Measurements from ENCODE around the gene CYREN. TPM values are rescaled to one million over a fixed set of nuclear protein-coding genes. Genes with fewer than 3 reads are reported as not detected.
A peak's percentile ranks its signal among the peaks of the same experiment; 100 is the strongest.
"Not testable (repeated sequence)": the region's sequence is repeated elsewhere in the genome, so short reads cannot be mapped to it uniquely, and the experiment has no call there.

Gene CYREN
- polyA plus RNA-seq, 1 donor, result 66.8 TPM

- DNase-seq, result no peak
Observed at GRCh38 chr7:135179321-135179925, 8.9 kb upstream of the CYREN start.

- DNase-seq, result no peak
Observed at GRCh38 chr7:135178364-135178763, 7.9 kb upstream of the CYREN start.

GRCh38 chr7:135177028-135177696 is 6.7 kb upstream of the CYREN start:
- no peak for DNase-seq

GRCh38 chr7:135175931-135176330 is 5.4 kb upstream of the CYREN start:
- DNase-seq, result no peak

GRCh38 chr7:135174941-135175340 is 4.4 kb upstream of the CYREN start:
- DNase-seq, result no peak

- not testable (repeated sequence) for DNase-seq
Observed at GRCh38 chr7:135173916-135174315, 3.4 kb upstream of the CYREN start.

- peak; percentile 20 for DNase-seq
Observed at GRCh38 chr7:135171581-135172291, 1.2 kb upstream of the CYREN start.

GRCh38 chr7:135170998-135171481 is 533 bp upstream of the CYREN start:
- DNase-seq, result not testable (repeated sequence)

- DNase-seq, result peak; percentile 15
Observed at GRCh38 chr7:135169964-135170273, 588 bp downstream of the CYREN start.

- no peak for DNase-seq
Observed at GRCh38 chr7:135169141-135169963, 1.2 kb downstream of the CYREN start.

- no peak for DNase-seq
Observed at GRCh38 chr7:135168489-135169140, 1.9 kb downstream of the CYREN start.

- DNase-seq, result no peak
Observed at GRCh38 chr7:135168001-135168400, 2.5 kb downstream of the CYREN start.

GRCh38 chr7:135167365-135167917 is 3.1 kb downstream of the CYREN start:
- no peak for DNase-seq

- no peak for DNase-seq
Observed at GRCh38 chr7:135166338-135166990, 4.0 kb downstream of the CYREN start.

GRCh38 chr7:135165862-135166261 is 4.6 kb downstream of the CYREN start:
- no peak for DNase-seq

GRCh38 chr7:135164357-135165061 is 6.0 kb downstream of the CYREN start:
- no peak for DNase-seq

- no peak for DNase-seq
Observed at GRCh38 chr7:135162382-135163001, 8.0 kb downstream of the CYREN start.

GRCh38 chr7:135161669-135162068 is 8.8 kb downstream of the CYREN start:
- no peak for DNase-seq

GRCh38 chr7:135160858-135161653 is 9.5 kb downstream of the CYREN start:
- DNase-seq, result no peak
